GM18870 (cell line): ENCODE data around the gene WDR43.

Experiments
- ATAC-seq: cut with Tn5 transposase; IDR thresholded peaks from one replicate; pipeline ENCODE4 v1.9.1; 2021; ENCODE audit warnings: moderate library complexity; ENCODE audit not compliant: unreplicated experiment

Gene WDR43

DNA sequence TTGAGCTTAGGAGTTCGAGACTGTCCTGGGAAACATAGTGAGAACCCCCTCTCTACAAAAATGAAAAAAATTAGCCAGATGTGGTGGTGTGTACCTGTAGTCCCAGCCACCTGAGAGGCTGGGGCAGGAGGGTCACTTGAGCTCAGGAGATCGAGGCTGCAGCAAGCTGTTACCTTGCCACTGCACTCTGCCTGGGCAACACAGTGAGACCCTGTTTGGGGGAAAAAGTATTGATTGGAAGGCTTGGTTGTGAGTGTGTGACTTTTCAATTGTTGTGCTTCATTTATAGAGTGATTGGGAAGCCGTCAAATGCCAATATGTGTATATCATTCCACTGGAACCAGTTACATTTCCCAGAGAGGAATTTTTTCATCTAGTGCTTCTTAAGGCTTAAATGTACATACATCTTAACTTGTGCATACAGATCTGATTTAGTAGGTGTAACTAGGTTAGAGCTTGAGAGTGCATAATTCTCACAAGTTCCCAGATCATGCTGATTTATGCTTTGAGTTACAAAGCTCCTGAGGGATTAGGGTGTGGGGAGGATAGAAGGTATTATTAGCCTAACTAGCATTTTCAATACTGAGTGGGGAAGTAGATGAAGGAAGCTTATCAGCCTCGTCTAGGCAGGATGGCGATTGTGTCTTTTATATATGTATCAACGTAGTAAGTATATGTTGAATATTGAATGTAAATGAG lies 15.3 kb downstream of the WDR43 start:
- ATAC-seq = no peak

DNA sequence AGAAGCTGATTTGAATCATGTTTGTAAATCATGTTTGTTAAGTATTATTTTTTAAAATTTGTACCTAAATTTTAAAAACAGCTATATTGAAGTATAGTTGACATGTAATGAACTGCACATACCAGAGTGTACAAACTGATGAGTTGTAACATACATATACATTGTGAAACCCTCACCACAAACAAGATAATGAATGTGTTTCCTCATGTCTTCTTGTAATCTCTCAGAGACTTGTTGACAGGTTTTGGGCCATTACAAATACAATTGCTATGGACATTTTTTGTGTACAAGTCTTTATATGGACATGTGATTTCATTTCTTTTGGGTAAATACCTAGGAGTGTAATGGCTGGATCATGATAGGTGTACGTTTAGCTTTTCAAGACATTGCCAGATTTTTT lies 21.5 kb downstream of the WDR43 start:
- ATAC-seq = no peak

GRCh38 chr2:28926847-28927246 lies 32.4 kb downstream of the WDR43 start:
- no peak for ATAC-seq

GRCh38 chr2:28927469-28927868 lies 33.0 kb downstream of the WDR43 start:
- ATAC-seq = no peak

DNA sequence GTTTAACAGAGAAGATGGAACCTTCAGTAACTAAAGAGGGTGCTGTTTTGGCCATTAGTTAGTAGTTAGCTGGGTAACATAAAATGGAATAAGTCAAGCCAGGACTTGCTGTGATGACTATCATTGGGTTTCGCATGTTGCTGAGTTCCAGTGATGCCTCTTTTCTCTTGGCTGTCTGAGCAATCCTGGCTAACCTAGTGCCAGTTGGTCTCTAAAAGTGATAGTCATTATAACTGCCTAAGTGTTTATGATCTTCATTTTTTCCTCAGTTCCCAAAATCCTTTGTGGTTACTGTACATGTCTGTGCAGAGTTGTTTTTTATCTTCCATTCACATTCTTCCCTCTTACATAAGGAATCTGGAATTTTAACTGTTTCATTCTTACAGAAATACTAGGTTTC lies 33.4 kb downstream of the WDR43 start:
- ATAC-seq = no peak

DNA sequence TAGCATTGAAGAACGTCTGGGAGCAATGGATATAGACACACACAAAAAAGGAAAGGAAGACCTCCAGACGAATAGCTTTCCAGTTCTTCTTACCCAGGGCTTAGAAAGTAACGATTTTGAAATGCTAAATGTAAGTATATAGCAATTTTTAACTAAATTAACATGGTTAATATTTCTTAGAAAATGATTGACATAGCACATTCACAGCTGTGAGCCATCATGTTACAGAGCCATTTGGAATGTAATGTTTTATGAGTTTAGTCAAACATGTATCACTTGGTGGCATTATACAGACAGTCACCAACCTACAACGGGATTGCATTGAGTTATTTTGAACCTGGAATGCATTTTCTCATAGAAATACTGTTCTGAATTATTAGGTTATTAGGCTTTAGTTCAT lies 35.1 kb downstream of the WDR43 start:
- no peak for ATAC-seq

DNA sequence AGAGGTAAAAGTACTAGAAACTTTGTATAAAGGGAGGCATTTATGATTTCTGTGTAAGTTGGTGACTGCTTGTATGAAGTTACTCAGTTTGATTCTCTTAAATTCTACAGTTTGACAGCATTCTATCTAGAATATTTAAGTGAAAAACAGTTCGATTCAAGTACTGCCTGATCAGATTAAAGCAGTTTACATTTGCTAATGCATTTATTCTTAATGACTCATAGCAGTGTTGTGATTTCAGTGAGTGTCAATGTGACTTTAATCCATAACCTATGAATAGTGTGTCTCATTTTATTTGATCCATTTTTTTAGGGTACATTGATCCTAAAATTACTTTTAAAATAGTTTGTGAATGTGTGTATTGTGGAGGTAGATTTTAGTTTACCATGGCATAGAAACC lies 35.7 kb downstream of the WDR43 start:
- ATAC-seq = no peak

DNA sequence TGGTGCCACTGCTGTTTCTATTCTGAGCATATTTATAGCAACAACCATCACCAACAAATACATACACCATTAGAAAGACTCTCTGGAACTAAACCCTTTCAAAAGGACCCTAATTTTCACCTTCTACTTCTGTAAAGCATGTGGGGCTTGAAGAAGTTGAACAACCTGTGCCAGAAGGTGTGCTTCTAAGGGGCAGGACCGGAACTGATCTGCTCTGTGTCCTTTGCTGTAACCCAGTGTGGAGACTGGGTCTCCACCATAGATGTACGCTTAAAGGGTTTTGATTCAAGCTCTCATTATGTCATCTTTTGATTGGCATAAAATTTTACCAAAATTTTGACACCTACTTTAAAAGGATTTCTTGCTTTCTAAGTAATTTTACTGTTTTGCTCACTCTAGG lies 40.3 kb downstream of the WDR43 start:
- no peak for ATAC-seq

DNA sequence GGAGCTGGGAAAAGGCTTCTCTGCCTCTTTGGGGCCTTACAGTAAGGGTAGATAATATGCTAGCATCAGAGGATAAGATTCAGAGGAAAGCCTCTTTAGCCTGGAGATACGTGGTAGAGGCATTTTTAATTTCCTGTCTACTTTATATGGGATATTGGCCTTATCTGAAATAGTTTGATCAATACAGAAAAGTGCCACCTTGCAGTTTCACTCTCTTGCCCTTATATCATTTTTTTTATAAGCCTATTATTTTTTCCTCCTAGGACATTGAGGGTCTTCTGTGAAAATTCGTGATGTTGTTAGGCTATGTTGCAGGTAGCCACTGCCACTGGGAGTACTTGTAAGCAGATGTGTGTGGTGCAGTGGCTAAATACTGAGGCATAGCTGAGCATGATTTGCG lies 46.5 kb downstream of the WDR43 start:
- ATAC-seq = no peak

DNA sequence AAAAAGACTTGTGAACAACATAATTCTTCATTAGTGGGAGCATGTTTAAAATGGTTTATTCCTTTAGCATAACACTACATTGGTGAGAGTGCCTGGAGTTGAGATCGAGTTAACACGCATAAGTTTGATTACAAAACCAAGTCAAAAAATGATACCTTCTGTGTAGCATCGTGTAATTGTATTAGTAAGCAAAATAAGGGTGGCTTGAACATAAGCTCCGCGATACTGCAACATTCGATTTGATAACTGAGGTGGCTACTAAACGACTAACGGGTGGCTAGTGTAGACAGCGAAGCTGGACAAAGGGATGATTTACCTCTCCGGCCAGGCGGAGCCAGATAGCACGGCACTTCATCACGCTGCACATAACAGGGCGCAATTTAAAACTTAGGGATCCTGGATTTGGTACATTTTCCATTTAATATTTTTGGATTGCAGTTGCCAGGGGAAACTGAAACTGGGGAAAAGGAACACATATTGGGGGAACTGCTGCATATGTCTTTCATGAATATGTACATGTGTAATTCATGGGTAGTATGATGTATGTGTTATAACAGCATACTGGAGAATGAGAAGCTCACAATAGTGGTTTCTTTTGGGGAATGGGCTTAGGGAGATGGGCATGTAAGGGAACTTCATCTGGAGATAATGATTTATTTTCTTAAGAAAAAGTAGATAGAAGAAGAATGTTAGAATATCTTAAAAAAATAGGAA lies 50.2 kb downstream of the WDR43 start:
- no peak for ATAC-seq

DNA sequence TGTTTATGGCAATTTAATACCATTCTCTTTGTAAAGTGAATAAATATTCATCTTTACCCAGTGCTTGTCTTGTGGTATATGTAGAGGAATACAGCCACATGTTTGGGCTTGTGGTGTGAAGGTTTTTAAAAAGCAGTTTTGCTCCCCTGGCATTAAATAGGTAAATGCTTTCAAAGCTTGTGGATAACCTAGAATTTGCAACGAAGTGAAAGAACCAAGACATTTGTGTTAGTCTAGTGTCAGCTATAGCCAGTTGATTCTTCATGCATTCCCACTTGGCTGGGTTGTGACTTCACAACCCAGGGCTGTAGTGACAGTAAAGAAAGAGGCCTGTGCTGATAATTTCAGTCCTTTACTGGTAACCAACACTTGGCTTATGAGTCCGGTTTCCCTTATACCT lies 53.7 kb downstream of the WDR43 start:
- no peak for ATAC-seq

- ATAC-seq = no peak
Measured at GRCh38 chr2:28949190-28949589, 54.7 kb downstream of the WDR43 start.

DNA sequence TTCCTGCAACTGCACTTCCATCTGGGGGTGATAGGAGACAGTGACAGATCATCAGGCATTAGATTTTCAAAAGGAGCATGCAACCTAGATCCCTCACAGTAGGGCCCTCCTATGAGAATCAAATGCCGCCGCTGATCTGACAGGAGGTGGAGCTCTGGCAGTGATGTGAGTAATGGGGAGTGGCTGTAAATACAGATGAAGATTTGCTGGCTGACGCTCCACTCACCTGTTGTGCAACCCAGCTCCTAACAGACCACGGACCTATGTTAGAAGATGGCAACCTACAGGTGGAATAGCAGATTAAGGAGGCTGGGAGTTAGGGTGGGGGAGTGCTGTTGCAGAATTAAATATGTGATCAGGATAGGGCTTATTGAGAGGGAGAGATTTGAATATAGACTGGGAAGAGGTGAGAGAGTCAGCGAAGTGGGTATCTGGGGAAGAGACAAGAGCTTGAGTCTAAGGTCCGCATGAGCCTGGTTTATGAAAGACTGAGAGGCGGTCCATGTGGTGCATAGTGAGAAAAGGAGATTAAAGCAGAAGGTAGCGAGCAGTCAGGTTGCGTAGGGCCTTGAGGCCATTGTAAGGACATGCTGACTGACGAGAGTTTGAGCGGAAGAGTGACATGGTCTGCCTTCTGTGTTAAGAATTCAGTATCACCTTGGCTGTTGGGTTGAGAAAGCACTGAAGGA lies 55.3 kb downstream of the WDR43 start:
- ATAC-seq = no peak

DNA sequence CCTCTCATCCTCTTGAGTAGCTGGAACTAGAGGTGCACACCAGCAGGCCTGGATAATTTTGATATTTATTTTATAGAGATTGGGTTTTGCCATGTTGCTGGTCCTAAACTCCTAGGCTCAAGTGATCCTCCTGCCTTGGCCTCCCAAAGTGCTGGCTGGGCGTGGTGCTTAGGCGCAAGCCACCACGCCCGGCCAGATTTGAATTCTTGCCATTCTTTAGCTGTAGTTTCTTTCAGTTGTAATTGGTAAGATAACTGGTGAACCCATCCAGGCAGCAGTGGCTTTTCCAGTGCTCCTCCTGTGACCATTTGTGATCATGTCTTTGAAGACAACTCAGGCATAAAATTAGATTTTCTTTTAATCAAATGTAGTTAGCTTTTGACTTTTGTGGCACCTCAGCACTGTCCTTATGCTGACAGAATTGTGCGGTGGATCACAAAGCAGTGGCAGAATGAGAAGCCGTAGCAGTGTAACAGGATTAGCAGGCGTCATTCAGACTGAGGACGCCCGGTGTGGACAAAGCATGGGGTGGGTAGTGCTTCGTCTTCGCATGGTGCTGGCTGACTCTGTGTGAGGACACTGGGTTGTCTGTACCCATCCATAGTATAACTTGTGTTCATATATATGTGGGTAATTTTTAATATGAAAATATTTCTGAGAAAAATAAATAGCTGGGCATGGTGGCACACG lies 56.6 kb downstream of the WDR43 start:
- no peak for ATAC-seq

DNA sequence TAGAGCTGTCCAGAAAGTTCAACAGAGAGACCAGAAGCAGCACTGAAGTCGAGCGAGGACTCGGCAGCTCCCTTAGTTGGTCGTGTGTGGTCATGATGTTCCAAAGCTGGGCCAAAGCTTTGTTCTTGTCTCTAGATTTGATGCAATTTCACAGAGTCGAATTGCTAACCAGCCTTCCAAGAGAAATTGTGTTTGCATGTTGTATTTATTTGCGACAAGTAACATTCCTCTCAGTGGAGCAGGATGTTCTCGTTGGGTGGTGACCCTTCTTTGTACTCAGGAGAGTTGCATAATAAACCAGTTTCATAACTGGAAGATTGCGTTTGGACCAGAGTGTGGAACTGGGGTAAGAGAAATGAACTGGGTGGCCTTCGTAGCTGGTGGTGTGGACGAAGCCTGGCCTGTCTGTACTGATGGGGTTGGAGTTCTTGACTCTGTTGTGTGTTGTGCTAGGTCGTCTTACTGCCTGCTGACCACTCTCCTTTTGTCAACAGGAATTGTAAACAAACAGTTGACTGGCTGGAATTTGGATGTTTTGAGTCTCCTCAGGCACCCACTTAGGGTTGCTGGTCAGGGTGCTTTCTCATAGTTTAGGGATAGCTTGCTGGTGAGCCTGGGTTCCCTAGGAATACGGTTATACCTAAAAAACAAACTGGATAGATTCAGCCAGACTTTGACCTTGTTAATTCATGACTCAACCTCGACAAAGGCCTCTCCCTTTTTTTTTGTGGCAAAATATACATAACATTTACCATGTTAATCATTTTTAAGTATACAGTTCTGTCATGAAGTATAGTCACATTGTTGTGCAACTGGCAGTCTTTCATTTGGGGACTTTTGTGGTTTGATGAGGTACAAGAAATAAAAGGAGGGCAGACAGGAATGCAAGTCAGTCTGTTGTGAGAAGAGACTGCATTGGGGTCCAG lies 57.7 kb downstream of the WDR43 start:
- no peak for ATAC-seq

- no peak for ATAC-seq
Measured at GRCh38 chr2:28952836-28953211, 58.4 kb downstream of the WDR43 start.

DNA sequence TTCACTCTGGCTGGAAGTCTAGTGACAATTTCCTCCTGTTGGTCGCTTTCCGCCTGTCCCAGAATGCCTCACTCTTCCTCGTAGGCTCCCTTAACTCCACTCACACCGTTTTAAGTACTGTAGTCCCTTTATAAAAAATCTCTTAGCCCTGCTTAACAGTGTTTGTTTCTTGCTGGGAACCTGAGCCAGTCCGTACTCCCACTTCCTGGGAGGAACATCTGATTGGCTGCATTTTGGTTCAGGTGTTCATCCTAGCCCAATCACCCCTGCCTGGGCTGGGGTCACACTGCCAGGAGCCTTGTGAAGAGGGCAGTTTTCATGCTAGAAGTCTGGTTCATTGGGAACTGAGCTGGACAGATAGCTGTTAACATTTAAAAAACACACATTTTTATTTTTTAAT lies 61.0 kb downstream of the WDR43 start:
- no peak for ATAC-seq

DNA sequence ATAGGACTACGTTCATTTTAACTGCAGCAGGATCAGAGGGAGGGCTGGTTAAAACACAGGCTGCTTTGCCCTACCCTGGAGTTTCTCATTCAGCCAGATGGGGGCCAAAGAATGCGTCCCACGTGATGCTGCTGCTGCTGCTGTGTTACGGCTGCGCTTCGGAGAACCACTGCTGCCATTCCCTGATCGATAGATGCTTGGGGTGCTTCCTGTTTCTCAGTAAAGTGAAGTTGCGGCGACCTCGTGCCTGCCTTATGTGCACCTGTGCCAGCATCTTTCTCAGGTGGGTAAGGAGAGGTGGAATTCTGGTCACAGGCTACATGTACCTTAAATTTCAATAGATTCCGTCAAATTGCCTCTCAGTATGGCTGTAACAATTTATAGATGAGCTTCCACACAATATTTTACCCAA lies 62.0 kb downstream of the WDR43 start:
- no peak for ATAC-seq

GRCh38 chr2:28956890-28957289 lies 62.4 kb downstream of the WDR43 start:
- no peak for ATAC-seq

DNA sequence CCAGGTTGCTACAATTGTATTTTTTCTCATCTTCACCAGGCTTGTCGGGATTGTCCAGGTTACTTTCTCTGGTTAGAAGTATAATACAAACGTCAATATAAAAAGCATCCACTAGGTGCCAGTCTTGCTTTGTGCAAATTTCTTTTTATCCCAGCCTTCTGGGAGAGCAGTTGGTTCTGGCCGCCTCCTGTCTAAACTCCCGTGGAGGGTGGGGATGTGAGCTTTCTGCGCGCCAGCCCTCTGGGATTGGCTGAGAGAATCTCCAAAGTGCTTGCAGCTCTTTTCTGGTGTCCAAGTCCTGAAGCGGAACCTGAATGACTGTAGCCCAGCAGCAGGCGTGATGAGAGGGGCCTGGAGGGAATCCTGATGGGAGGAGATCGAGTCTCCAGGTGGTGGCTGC lies 64.2 kb downstream of the WDR43 start:
- ATAC-seq = no peak

DNA sequence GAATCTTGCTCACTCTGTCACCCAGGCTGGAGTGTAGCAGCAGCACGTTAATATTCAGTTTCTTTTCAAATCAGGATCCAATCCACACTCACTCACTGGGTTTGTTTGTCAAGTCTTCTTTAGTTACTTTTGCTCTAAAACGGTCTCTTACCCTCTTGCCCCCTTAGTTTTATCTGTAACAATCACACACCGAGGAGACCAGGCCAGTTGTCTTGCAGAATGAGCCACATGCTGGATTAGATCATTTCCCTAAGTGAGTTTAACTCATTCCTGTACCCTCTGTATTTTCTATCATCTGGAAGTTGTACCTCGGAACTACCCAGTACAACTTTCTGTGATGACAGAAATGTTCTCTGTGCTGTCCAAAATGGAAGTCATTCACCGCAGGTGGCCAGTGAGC lies 65.9 kb downstream of the WDR43 start:
- ATAC-seq = no peak
